ENCODE results near the gene SEMA5A. TPM values are rescaled to one million over a fixed set of nuclear protein-coding genes. Genes with fewer than 3 reads are reported as not detected.

SEMA5A gene
- total RNA-seq, 2 donors from 2014 or later = 13.3 to 17.6 TPM

- no peak for DNase-seq (ENCODE audit: low spot score)
- H3K4me1 ChIP-seq (ENCODE audit: control insufficient read depth in 1 of 2, low read depth in 2 of 2) = peaks cover 0 to 4% of the 10 kb centered on the region in 2 donors
- ATAC-seq (ENCODE audit: insufficient number of reproducible peaks, low FRiP score, low read depth) = no peak
- H3K36me3 ChIP-seq = no peaks in the 10 kb centered on the region
- H3K27ac ChIP-seq = no peak overlapping the region
- TF ChIP-seq CTCF (IDR thresholded peaks at IDR 0.05) = no peak
- no peak overlapping the region for H3K4me3 ChIP-seq
- H3K9me3 ChIP-seq = no peaks in the 10 kb centered on the region
- H3K27me3 ChIP-seq (replicated peaks; ENCODE audit: insufficient read depth) = no peaks in the 10 kb centered on the region
These were observed 43.0 kb downstream of the SEMA5A start for GRCh38 chr5:9502864-9503263.

DNA sequence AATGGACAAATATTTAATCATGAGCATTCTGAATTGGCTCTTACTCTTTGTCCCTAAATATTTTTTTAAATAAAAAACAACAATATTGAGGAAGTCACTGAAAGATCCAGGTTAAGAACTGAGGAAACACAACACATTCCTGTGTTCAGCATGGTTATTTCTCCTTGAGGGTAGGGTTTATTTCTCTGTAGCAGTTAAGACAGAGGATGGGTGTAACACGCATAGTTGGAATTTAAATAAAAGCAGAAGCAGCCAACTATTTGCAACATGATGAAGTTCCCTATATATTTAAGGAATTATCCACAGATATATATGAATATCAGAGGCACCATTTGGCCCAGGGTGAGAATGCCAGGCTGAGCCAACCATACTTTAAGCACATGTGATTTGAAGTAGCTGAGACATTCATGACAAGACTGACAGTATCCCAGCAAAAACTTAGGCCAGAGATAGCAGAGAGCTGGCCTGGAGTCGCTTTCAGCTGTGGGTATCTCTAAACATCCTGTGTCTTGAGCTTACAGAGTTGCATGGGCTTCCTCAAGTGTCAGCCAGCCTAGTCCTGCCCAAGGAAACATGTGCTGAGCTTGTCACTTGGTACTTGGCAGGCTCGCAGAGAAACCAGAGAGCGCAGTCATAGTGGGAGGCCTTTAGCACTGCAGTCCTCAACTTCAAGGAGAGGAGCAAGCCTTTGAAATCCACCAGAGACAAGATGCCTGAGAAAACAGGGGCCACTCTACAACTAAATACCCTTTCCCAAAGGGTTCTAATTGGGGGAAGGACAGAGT lies 43.6 kb downstream of the SEMA5A start:
- Histone ChIP-seq H3K27ac (no peak overlapping the region), H3K4me3 (no peak overlapping the region), H3K27me3 (replicated peaks; ENCODE audit: insufficient read depth) (no peaks in the 10 kb centered on the region), H3K9me3 (no peaks in the 10 kb centered on the region), H3K4me1 (ENCODE audit: control insufficient read depth in 1 of 2, low read depth in 2 of 2) (peaks cover 0 to 4% of the 10 kb centered on the region in 2 donors), H3K36me3 (no peaks in the 10 kb centered on the region)
- TF ChIP-seq CTCF (IDR thresholded peaks at IDR 0.05) = no peak
- no peak for DNase-seq (ENCODE audit: low spot score)
- no peak for ATAC-seq (ENCODE audit: insufficient number of reproducible peaks, low FRiP score, low read depth)

DNA sequence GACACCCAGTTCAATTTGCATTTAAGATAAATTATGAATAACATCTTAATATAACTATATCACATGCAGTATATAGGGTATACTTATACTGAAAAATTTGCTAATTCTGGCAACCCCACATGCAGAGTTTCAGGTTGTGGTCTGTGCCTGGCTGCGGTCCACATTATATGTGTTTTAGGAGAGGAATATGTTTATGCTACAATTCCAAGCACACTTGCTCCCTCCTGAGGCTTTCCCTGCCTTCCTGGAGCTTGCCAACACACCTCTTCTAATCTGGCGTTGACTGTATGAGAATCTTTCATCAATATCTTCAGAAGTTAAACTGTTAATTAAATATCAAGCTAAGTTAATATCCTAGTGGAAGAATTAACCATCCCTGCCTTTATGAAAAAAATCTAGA lies 45.2 kb downstream of the SEMA5A start:
- ATAC-seq (ENCODE audit: insufficient number of reproducible peaks, low FRiP score, low read depth) = no peak
- Histone ChIP-seq H3K9me3 (no peaks in the 10 kb centered on the region), H3K4me3 (no peak overlapping the region), H3K27me3 (replicated peaks; ENCODE audit: insufficient read depth) (no peaks in the 10 kb centered on the region), H3K36me3 (no peaks in the 10 kb centered on the region), H3K4me1 (ENCODE audit: control insufficient read depth in 1 of 2, low read depth in 2 of 2) (peaks cover 0 to 4% of the 10 kb centered on the region in 2 donors), H3K27ac (no peak overlapping the region)
- no peak for DNase-seq (ENCODE audit: low spot score)
- TF ChIP-seq CTCF (IDR thresholded peaks at IDR 0.05) = no peak

DNA sequence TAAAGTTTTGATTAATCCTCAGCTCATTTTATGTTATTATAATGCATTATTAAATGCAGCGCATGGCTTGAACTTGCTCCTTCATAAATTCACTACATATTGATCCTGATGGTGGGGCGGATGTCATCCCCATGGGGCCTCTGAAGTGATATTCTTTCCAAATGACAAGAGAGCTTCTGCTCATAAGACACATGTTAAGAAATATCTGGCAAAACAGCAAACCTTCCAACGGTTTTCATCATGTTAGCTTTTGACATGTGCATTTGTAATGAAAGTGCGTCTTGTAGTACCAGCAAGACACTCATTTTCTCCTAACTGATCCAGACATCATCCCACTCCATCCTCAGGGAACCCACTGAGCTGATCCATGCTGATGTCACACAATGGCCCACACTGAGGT lies 45.7 kb downstream of the SEMA5A start:
- no peaks in the 10 kb centered on the region for H3K9me3 ChIP-seq

GRCh38 chr5:9499498-9499876 lies 46.4 kb downstream of the SEMA5A start:
- Histone ChIP-seq H3K27me3 (replicated peaks; ENCODE audit: insufficient read depth) (no peaks in the 10 kb centered on the region), H3K4me1 (ENCODE audit: control insufficient read depth in 1 of 2, low read depth in 2 of 2) (peaks cover 0 to 4% of the 10 kb centered on the region in 2 donors), H3K4me3 (no peak overlapping the region), H3K36me3 (no peaks in the 10 kb centered on the region), H3K27ac (no peak overlapping the region), H3K9me3 (no peaks in the 10 kb centered on the region)
- TF ChIP-seq CTCF (IDR thresholded peaks at IDR 0.05) = no peak
- DNase-seq (ENCODE audit: low spot score) (no peak), ATAC-seq (ENCODE audit: insufficient number of reproducible peaks, low FRiP score, low read depth) (no peak)

More for the DNA sequence above, 45.7 kb downstream of the SEMA5A start:
- ATAC-seq (ENCODE audit: insufficient number of reproducible peaks, low FRiP score, low read depth) (no peak), DNase-seq (ENCODE audit: low spot score) (no peak)
- no peak overlapping the region for H3K27ac ChIP-seq
- H3K4me1 ChIP-seq (ENCODE audit: control insufficient read depth in 1 of 2, low read depth in 2 of 2) = peaks cover 0 to 4% of the 10 kb centered on the region in 2 donors
- no peaks in the 10 kb centered on the region for H3K27me3 ChIP-seq (replicated peaks; ENCODE audit: insufficient read depth)
- no peak for TF ChIP-seq CTCF (IDR thresholded peaks at IDR 0.05)
- no peaks in the 10 kb centered on the region for H3K36me3 ChIP-seq
- no peak overlapping the region for H3K4me3 ChIP-seq
